SK-N-SH (cell line): ENCODE data around the gene CCDC18.

Experiments
- CTCF ChIP-seq: fragments of 200-600 bp; sonication (generic); IDR thresholded peaks from 2 replicates; pipeline ENCODE4 v1.6.1; 2017; ENCODE audit warnings: antibody characterized with exemption, mild to moderate bottlenecking, moderate library complexity
- FOXM1 ChIP-seq: IDR thresholded peaks from 2 replicates; pipeline ENCODE4 v1.4.0; 2012; ENCODE audit warnings: low read depth, mild to moderate bottlenecking
- MAX ChIP-seq: IDR thresholded peaks from 2 replicates; pipeline ENCODE4 v1.4.0; 2012; ENCODE audit warnings: low read depth
- MXI1 ChIP-seq: IDR thresholded peaks from 2 replicates; pipeline ENCODE4 v1.6.1; 2012; ENCODE audit warnings: mild to moderate bottlenecking, low read depth, low read length, improper control_type of control experiment
- NRF1 ChIP-seq: IDR thresholded peaks from 2 replicates; pipeline ENCODE4 v1.6.1; 2012; ENCODE audit warnings: low read depth, mild to moderate bottlenecking, low read length
- POLR2AphosphoS5 ChIP-seq: IDR thresholded peaks from 2 replicates; pipeline ENCODE4 v1.6.1; 2012; ENCODE audit warnings: low read depth, low read length
- RAD21 ChIP-seq: IDR thresholded peaks from 2 replicates; pipeline ENCODE4 v1.6.1; 2012; ENCODE audit warnings: mild to moderate bottlenecking, low read length
- RCOR1 ChIP-seq: fragments of 150-350 bp; IDR thresholded peaks from 2 replicates; pipeline ENCODE4 v1.6.1; 2017; ENCODE audit warnings: antibody characterized with exemption, low read length
- RFX5 ChIP-seq: IDR thresholded peaks from 2 replicates; pipeline ENCODE4 v1.6.1; 2012; ENCODE audit warnings: mild to moderate bottlenecking, improper control_type of control experiment, low read length
- SMC3 ChIP-seq: IDR thresholded peaks from 2 replicates; pipeline ENCODE4 v1.6.1; 2012; ENCODE audit warnings: low read depth, low read length, improper control_type of control experiment
- TAF1 ChIP-seq: IDR thresholded peaks from 2 replicates; pipeline ENCODE4 v1.6.1; 2012; ENCODE audit warnings: low read depth, mild to moderate bottlenecking, low read length, moderate library complexity, borderline replicate concordance
- TCF12 ChIP-seq: IDR thresholded peaks from 2 replicates; pipeline ENCODE4 v1.4.0; 2012
- USF2 ChIP-seq: fragments of 150-350 bp; IDR thresholded peaks from 2 replicates; pipeline ENCODE4 v1.6.1; 2017; ENCODE audit warnings: antibody characterized with exemption, low read length, low read depth, borderline replicate concordance
- YY1 ChIP-seq: IDR thresholded peaks from 2 replicates; pipeline ENCODE4 v1.4.0; 2012; ENCODE audit warnings: low read depth, mild to moderate bottlenecking

- TF ChIP-seq CTCF (no peak), SMC3 (no peak), MAX (no peak), FOXM1 (no peak), POLR2AphosphoS5 (no peak), RAD21 (no peak), RCOR1 (no peak), TAF1 (no peak), RFX5 (no peak), YY1 (no peak), NRF1 (no peak), TCF12 (no peak), MXI1 (no peak), USF2 (no peak)
These were observed 73.0 kb downstream of the CCDC18 start for GRCh38 chr1:93253516-93253915.
